AG09309 (cell line): ENCODE results near the gene NRXN2.

Source experiments
- DNase-seq: peaks from one replicate; pipeline ENCODE4 v3.0.0-alpha.2; 2010; ENCODE audit warnings: low read depth
- H3K4me3 ChIP-seq: 2 replicates; pipeline ENCODE4 v1.5.1; 2011; ENCODE audit warnings: mild to moderate bottlenecking, low read depth, low read length, moderate library complexity; ENCODE audit not compliant: control insufficient read depth
- CTCF ChIP-seq: IDR thresholded peaks from 2 replicates; pipeline ENCODE4 v1.5.1; 2011; ENCODE audit warnings: mild to moderate bottlenecking, low read depth, low read length, inconsistent platforms; ENCODE audit not compliant: insufficient read depth, control insufficient read depth; ENCODE audit errors: missing control alignments

The NRXN2 gene

GRCh38 chr11:64571050-64571409 is 152.0 kb downstream of the NRXN2 start:
- H3K4me3 ChIP-seq = no peak overlapping the region
- DNase-seq = no peak
- no peak for TF ChIP-seq CTCF

GRCh38 chr11:64570341-64570740 is 152.7 kb downstream of the NRXN2 start:
- DNase-seq = no peak
- no peak overlapping the region for H3K4me3 ChIP-seq
- TF ChIP-seq CTCF = no peak

GRCh38 chr11:64569300-64569970 is 153.6 kb downstream of the NRXN2 start:
- no peak for TF ChIP-seq CTCF
- no peak overlapping the region for H3K4me3 ChIP-seq
- DNase-seq = no peak

GRCh38 chr11:64568584-64569140 is 154.3 kb downstream of the NRXN2 start:
- H3K4me3 ChIP-seq = no peak overlapping the region
- DNase-seq = no peak
- TF ChIP-seq CTCF = no peak

- no peak overlapping the region for H3K4me3 ChIP-seq
- TF ChIP-seq CTCF = no peak
- DNase-seq = no peak
Observed at GRCh38 chr11:64568041-64568571, 154.9 kb downstream of the NRXN2 start.

- no peak for TF ChIP-seq CTCF
- DNase-seq = no peak
- no peak overlapping the region for H3K4me3 ChIP-seq
Observed at GRCh38 chr11:64566915-64567891, 155.8 kb downstream of the NRXN2 start.
